NCI-H2171 treated with DMSO at 0.1 percent for 48 hours (cell line): ENCODE results near the gene LILRB5.
"Not testable (repeated sequence)": the region's sequence is repeated elsewhere in the genome, so short reads cannot be mapped to it uniquely, and the experiment has no call there.

Experiments
- DNase-seq: peaks from one replicate; lab custom pipeline; 2025; lab: John Stamatoyannopoulos, UW

LILRB5 gene

DNA sequence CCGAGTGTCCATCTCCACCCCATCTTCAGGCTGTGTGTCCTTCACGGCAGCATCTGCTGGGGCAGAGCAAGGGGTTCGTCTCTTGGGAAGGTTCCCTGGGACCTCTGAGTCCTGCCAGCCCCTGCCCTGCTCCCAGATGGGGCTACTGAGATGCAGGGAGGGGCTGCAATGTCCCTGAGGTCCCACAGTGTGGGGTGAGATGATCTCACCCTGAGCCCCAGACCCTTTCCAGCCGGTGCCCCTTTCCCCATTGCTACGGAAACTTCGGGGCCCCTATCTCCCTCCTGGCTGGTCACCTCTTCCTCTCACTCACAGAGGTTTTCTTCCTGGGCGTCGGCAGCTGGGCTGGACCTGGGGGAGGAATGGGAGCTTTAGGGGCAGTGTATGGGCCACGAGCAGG is 18.9 kb upstream of the LILRB5 start:
- DNase-seq, result no peak

DNA sequence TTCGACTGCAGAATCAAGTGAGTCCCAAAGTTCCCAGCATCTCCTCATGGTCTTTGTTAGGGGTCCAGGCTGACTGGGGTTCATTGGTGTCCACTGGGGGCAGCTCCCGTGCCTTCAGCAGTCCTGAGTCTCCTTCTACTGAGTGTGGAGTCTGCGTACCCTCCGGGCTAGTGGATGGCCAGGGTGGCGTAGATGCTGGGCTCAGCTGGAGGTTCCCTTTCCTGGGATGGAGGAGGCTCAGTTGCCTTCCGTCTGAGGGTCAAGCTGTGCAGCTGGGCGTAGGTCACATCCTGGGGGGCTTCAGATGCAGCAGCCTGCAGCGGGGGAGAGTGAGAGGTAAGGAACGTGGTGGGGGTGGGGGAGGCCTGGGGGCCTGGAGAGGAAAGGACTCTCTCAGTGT is 17.4 kb upstream of the LILRB5 start:
- DNase-seq, result not testable (repeated sequence)

DNA sequence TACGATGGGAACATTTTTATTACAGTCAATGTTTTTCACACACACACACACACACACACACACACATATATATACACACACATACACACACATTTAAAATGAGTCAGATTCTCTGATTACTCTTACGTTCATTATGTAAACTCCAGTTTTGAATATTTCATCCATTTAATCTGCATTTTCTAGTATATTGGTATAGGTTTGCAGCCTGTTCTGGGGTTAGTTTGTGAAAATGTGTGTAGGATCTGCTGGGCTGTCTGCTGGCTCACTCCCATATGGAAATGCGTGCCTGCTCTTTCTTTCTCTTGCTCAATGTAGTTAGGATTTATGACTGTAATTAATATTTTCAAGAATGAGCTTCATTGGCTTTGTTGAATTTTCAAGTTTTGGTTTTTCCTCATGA is 16.7 kb upstream of the LILRB5 start:
- no peak for DNase-seq

DNA sequence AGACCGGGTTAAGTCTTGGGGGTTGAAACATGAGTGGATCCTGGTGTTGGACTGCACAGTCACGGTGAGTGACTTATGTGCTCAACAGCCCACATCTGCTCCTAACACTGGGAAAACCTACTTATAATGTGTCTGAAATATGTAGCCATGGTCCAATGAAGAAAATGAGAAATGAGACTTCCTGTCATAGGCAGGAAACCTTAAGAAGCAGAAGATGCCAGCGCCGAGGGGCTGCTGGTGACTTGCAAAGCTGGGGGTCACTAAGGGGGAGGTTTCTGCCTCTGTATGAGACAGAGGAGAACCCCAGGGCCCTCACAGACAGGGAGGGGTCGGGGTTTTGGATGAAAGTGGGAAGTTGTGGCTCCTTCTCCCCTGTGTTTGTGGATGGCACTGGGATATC is 15.1 kb upstream of the LILRB5 start:
- not testable (repeated sequence) for DNase-seq

DNA sequence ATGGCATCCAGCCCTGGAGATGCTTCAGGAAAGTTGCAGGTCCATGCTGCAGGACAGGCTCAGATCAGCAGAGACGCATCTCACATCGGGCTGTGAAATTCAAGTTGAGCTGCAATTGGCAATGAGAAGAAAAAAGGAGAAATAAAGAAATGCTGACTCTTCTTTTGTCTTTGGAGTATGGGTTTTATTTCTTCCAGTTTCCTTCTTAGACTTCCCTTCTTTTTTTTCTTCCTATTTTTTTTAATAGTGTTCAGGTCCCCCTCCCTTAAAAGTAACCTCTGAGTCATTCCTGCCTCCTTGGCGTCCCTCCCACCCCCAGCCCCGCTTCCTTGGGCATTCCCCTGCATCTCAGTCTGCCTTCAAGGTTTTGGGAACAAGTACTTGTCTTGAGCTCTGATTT is 14.5 kb upstream of the LILRB5 start:
- DNase-seq, result not testable (repeated sequence)

DNA sequence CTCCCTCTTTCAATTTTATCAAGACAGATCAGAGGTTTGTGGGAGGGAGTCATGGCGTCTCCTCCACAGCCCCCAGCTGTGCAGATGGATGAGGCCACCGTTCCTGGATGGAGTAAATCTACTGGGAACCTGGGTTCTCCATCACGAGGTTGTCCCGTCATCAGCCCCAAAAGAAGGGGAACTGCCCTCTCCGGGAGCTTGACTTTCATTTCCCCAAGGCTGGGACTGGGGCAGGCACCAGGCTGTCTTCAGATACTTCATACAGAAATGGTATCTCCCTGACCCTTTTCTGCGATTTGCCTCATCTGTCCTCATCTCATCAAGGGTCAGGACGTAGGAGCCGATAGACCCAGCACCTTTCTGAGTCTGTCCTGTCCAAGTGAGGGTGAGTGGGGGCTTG is 14.0 kb upstream of the LILRB5 start:
- no peak for DNase-seq

DNA sequence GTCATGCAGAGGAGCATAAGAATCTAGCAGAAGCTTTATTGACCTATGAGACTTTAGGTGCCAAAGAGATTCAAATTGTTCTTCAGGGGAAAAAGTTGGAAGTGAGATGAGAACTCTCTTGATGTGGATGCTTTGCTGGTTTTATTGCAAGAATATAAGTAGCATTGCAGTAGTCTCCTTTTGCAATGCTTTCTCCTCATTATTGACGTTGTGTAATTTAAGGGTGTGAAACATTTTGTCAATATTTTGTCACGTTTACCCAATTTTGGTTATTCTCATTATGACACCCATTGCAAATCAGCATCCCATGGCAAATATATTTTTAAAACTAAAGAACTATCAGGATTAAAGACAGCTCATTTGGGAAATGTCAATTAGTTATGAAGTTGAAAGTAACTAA is 11.9 kb upstream of the LILRB5 start:
- DNase-seq, result no peak

DNA sequence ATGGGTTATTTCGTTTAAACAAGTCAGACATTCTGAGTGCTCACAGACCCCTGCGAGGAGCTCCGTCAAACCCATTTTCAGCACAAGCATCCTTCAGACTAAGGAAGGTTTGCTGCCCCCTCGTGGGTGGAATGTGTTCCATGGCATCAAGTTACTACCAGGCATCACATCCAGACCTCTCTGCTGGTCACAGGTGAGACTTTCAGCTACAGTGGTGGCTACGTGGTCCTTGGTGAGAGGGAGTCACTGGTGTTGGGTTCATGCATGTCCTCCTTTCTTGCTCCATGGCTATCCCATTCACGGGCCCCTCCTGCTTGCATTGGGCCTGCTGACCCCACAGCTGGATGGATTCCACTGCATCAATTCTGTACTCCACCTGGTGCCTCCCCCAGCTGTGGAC is 9.1 kb upstream of the LILRB5 start:
- peak; percentile 40 for DNase-seq

DNA sequence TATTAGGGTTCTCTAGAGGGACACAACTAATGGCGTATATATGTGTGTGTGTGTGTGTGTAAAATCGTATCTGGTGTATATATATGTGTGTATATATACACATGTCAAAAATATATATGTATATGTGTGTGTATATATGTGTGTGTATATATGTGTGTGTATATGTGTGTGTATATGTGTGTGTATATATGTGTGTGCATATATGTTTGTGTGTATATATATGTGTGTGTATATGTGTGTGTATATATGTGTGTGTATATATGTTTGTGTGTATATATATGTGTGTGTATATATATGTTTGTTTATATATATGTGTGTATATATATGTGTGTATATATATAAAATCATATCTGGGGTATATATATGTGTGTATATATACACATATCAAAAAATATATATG is 5.4 kb upstream of the LILRB5 start:
- DNase-seq, result no peak

DNA sequence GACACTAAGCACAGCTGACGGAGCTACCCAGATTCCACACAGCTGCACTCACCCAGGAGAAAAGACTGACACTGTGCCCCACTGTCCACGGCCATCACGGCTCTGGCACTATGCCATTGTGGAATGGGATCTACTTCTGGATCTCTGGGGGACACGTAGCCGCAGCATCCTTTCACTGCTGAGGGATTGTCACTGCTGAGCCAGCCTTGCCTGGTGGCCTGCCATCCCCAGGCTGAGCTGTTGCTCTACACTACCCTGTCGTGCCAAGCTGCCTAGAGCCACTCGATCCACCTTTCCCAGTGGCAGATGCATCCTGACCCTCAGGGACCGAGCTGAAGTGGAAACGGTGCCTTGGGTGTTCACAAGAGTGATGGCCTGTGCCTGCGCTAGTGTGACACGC is 5.0 kb upstream of the LILRB5 start:
- DNase-seq, result no peak

DNA sequence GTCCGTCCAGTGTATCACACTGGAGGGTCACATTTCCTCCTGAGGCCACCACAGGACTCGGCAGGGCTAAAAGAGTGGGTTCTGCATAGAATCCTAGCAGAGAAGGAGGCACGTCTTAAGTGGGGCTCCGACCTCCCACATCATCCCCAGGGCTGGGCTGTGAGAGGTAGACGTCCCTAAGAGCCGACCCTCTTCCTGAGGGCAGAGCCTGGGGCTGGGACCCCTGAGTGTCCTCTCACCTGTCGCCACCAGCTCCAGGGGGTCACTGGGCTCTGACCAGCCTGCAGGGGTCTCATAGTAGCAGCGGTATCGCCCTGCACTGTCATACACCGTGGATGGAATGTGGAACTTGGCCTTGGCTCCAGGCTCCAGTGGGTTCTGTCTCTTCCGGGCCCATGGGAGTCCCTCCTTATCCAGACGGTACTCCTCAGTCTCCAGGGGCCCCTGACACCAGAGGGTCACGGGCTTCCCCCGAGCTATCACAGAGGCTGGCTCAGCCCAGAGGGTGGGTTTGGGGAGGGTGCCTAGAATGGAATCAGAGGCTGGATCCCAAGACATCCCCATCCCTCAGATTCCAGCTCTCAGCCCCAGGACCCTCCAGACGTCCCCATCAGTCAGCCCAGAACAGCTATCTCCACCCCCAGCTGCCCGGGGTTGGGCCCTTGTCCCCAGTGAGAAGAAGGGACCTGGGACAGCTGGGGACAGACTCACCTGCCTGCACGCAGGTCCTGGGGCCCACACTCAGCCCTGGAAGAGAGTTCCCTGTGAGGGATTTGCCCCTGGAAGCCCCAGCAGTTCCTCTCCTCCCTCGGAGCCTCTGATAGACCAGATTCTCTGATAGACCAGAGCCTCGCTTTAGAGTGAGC is 590 bp downstream of the LILRB5 start:
- DNase-seq, result no peak

DNA sequence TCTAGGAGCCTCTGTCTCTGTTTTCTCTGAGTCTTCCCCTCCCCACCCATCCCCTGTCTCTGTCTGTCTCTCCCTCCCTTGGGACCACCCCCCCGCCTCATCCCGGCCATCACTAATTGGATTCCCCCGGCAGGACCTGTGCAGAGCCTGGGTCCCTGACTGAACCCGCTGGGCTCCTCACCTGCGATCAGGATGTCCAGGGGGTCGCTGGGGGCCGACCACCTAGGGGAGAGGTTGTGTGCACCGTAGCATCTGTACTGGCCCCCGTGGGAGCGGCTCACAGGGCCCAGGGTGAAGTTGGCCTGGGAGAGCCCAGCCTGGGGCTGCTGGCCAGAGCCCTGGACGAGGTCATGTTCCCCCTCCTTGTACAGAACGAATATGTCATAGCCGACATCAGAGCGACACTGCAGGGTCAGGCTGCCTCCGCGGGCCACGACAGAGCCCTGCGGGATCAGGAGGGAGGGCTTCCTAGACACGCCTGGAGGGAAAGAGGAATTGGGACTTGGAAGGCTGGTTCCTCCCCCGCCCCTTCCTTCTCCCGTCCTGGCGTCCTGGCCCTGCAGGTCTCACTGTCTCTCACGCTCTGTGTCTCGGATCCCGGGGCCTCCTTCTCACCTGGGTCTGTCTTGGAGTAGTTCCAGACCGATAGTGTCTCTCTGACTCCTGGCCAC is 1.8 kb downstream of the LILRB5 start:
- no peak for DNase-seq

DNA sequence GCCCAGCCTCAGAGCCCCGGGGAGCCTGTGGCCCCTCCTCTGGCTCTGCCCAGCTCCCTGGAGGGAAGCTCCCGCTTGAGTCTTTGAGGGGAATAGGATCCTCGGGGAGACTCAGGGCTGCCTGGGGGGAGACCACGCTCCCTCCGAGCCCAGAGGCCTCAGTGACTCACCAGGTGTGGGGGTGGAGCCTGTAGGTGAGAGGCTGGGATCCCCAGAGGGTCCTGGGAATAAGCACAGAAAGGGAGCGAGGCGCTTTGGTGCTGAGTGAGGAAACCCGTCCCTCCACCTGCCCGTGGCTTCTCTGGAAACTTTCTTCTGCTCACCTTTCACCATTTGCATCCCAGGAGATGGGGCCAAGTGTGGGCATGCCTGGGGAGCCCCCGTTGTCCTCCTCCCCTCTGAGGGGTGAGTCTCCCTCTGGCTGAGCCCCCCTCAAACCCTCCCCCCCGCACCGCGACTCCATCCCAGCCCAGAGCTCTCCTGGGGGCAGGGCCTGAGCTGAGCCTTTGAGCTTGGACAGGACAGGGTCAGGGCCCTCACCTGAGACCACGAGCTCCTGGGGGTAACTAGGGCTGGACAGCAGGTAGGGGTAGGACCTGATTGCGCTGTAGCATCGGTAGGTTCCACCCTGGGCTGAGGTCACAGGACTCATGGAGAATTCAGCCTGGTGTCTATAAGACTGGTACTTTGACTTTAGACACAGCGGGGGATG is 2.7 kb downstream of the LILRB5 start:
- peak; percentile 29 for DNase-seq

DNA sequence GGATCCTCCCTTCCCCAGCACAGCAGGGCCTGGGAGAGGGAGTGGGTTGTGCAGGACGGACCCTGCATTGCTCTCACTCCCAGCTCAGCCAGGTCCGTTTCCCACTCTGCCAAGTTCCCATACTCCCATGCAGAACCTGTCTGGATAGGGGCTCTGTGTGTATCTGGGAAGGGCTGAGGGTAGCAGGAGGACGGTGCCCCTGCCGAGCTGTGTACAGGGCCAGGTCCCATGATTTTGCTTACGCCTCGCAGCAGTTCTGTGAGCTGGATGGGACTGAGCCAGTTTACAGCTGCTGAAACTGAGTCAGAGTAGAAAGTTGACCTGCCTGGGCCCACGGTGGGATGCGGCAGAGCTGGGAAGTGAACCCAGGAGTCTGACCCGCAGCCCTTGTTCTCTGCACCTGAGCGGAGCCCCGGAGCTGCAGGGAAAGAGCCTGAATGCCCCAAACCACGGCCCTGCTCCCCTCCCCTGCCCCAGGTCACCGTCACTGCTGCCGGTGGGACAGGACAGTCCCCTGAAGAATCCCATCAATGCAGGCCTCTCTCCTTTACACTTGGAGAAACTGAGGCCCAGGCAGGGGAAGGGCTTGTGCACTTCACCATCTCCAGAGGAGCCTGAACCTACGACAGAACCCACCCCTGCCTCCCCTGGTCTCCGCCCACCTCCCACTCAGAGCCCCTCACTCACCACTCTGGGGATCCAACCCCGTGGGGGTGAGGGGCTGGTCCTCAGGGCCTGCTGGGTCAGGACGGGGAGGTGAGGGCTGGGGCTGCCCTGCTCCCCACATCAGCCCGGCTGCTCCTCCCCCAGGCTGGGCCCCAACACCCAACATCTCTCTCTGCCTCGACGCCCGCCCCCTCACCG is 3.5 kb downstream of the LILRB5 start:
- DNase-seq, result no peak

DNA sequence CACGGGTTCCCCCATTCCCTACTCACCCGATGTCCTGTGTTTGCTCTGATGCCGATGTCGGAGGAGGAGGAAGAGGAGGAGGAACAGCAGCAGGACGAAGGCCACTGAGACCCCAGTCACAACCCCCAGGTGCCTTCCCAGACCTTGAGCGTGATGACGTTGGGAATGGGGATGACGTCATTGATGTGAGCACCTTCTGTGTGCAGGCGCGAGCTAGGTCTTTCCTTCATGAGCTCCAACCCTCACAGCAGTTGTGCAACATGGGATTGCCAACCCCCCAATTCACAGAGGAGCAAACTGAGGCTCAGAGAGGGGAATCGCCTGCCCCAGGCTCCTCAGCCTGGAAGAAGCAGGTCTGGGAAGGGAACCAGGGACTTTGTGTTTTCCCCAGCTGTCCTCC is 4.2 kb downstream of the LILRB5 start:
- no peak for DNase-seq

DNA sequence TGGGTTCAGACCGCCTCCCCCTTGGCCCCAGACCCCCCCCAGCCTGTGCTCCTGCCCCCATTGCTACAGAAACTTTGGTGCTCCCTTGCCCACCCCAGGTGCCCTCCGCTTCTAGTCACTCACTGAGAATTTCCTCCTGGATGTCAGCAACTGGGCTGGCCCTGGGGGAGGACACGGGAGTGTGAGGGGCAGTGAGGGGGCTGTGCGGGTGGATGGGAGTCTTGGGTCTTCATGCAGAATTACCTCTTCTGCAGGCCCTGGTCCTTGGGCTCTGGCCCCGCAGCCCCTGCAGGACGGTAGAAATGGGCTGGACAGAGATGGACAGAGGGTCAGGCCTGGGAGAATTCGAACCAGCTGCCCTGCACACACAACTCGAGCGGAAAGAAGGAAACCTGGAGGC is 4.8 kb downstream of the LILRB5 start:
- DNase-seq, result no peak

DNA sequence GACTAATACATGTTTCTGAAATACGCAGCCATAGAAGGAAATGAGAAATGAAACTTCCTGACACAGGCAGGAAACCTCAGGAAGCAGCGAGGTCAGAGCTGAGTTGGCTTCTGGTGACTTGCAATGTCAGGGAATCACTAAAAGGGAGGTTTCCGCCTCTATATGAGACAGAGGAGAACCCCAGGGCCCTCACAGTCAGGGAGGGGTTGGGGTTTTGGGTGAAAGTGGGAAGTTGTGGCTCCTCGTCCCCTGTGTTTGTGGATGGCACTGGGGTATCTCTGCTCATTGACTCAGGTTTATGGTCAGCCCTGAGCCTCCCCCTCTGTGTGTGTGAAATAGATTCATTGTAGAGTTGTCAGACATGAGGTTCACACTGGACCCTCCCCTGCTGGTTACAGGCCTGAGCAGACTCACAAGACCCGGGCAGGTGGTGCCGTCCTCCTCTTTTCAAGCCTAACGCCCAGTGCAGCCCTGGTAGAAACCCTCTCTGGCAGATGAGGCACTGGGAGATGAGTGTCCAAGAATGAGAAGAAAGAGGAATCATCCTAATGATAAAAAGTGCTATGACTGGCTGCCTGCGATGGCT is 9.0 kb downstream of the LILRB5 start:
- DNase-seq, result no peak

DNA sequence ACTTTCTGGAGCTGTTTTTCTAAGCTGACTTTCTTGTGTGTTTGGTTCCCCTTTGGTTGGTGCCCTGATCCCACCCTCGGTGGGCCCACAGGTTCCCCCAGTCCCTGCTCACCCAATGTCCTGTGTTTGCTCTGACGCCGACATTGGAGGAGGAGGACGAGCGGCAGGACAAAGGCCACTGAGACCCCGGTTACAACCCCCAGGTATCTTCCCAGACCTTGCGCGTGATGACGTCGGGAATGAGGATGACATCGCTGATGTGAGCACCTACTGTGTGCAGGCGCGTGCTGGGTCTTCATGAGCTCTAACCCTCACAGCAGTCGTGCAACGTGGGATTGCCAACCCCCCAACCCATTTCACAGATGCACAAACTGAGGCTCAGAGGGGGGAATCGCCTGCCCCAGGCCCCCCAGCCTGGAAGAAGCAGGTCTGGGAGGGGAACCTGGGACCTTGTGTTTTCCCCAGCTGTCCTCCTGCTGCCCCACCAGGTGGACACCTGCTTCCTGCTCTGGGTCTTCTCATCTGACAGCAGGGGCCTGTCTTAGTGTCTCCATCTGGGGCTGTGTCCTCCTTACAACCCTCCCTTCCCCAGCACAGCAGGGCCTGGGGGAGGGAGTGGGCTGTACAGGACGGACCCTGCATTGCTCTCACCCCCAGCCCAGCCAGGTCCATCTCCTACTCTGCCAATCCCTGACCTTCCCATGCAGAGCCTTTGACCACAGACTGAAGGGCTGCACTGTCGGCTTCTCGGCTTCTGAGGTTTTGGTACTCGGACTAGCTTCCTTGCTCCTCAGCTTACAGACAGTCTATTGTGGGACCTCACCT is 9.8 kb downstream of the LILRB5 start:
- no peak for DNase-seq

DNA sequence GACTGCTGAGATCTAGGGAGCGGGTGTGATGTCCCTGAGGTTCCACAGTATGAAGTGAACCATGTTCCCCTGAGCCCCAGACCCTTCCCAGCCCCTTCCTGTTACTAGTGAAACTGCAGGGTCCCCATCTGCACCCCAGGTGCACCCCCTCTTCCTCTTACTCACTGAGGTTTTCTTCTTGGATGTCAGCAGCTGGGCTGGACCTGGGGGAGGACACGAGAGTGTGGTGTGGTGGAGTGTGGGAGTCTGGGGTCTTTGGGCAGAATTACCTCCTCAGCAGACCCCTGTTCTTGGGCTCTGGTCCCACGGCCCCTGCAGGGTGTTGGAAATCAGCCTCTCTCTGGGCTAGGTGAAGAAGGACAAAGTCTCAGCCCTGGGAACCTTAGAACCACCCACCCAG is 11.1 kb downstream of the LILRB5 start:
- DNase-seq, result no peak

DNA sequence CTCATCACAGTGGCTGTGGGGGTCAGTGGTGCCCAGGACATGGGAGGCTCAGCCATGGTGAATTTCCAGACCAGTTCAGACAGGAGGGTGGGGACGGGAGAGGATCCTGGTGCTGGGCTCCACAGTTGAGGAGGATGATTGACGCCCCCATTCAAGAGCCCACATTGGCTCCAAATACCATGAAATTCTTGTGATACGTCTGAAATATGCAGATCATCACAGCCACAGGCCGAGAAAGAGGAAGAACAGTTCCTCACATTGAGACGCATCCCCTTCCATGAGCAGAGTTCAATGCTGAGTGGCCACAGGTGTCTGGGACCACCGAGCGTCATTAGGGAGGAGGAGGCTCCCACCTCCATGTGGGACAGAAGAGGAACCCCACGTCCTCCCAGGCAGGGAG is 13.3 kb downstream of the LILRB5 start:
- DNase-seq, result not testable (repeated sequence)

DNA sequence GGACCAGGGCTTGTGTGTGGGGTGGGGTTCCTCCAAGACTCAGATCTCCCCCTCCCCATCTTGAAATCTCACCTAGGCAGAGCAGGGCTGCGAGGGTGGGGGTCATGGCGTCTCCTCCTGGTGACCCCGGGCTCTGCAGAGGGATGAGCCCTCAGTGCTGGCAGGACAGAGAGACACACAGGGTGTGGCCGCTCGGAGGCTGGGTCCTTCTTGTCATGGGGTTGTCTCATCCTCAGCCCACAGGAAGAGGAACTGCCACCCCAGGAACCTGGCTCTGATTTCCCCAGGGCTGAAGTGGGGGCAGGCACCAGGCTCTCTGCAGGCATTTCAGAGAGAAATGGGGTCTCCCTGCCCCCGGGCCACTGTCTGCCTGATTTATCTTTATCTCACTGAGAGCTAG is 14.4 kb downstream of the LILRB5 start, which contains the start of gene LILRA6:
LILRA6 (minus strand) TSS at position 145 of the 400 bp plus-strand sequence.
- not testable (repeated sequence) for DNase-seq
